Frontal cortex (tissue), 4 donors: ENCODE data around the gene ANKRD63. TPM values are rescaled to one million over a fixed set of nuclear protein-coding genes. Genes with fewer than 3 reads are reported as not detected.

Experiments
- DNase-seq, 2 donors: peaks; one replicate each; pipeline ENCODE4 v3.0.0; 2012; ENCODE audit warnings: low spot score in 2 of 2
- FAIRE-seq: peaks from 2 replicates; lab custom pipeline; 2012; peaks lifted over from hg19 to GRCh38; lab: Jason Lieb, UNC
- total RNA-seq: library from RNA; depleted of rRNA; stranded (reverse); fragments of >200 nt; gene quantifications from one replicate; pipeline ENCODE4 v1.2.3, GENCODE V29; 2014
- donor health status: control.
- donor health status: control.
- donor health status: control.

The ANKRD63 gene
- total RNA-seq, 1 donor from 2014 or later, result 2.0 TPM

DNA sequence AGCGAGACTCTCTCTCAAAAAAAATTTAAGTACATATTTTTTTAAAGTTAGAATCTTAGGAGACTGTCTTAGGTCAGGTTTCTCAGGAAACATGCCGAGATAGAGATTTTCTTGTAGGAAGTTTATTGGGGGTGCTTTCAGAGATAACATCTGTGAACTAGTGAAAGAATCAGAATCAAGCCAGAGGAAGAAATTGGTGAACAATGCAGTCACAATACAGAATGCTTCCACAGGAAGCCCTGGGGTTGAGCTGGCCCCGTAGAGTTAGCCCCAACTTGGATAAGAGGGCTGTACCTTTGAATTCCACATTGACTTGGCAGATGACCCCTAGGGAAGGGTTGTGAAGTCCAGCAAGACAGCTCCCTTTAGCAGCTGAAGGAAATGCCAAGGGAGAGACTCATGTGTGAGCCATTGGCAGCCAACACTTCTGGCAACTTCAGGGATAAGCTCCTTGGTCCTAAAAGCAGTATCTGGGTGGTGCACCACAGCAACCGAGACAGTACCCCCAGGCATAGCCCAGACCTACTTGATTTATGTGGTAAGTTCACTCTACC lies 31.9 kb upstream of the ANKRD63 start:
- FAIRE-seq (no peak), DNase-seq (no peak)

DNA sequence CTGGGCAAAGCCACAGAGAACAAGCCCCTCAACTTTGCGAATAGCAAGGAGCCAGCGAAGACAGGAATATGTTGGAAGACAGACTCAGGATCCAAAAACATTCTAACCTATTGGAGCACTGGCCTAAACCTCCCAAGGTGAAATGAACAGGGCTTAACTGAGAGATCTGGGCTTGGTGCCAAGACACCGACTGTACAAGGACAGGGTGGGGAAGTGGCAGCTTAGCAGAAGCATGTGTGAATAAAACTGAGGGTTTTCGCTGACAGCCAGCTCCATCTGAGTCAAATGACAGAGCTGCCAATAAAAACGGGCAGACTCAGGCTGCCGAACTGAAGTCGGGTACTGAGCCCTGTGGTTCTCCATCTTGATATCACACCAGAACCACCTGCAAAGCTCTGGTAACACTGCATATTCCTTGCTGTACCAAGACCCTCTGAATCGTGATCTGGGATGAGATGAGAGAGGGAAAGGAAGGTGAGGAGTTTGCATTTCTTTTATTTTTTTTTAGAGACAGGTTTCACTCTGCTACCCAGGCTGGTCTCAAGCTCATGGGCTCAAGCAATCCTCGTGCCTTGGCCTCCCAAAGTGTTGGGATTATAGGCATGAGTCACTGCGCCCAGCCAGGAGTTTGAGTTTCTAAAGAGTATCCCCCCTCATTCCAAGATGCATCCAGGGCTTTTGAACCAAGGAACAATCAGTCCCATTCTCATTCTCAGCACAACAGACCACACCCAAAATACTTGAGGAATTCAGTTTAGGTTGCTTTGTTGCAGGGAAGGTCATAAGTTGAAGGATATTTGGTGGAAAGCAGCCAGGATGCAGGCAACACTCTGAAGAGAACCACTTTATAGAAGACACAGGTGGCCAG lies 30.9 kb upstream of the ANKRD63 start:
- DNase-seq (no peak), FAIRE-seq (no peak)

DNA sequence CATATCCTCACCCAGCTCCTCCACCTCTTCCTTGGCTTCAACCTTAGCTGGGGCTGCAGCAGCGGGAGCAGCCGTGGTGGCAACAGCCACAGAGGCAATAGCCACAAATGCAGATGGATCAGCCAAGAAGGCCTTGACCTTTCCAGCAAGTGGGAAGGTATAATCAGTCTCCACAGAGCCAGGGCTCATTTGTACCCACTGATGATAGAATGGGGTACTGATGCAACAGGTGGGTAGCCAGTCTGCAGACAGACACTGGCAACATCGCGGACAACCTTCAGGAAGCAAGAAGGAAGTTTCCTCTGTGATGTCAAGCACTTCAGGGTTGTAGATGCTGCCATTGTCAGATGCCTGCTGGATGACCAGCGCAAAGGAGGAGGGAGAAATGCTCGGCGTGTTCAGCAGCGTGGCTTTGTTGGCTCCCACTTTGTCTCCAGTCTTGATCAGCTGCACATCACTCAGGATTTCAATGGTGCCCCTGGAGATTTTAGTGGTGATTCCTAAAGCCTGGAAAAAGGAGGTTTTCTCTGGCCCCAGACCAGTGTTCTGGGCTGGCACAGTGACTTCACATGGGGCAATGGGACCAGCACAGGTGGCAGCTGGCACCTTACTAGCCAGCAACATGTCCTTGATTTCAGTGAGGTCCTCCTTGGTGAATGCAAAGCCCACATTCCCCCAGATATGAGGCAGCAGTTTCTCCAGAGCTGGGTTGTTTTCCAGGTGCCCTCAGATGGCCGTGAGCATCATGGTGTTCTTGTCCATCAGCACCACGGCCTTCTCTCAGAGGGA lies 29.7 kb upstream of the ANKRD63 start:
- FAIRE-seq (no peak), DNase-seq (no peak)

DNA sequence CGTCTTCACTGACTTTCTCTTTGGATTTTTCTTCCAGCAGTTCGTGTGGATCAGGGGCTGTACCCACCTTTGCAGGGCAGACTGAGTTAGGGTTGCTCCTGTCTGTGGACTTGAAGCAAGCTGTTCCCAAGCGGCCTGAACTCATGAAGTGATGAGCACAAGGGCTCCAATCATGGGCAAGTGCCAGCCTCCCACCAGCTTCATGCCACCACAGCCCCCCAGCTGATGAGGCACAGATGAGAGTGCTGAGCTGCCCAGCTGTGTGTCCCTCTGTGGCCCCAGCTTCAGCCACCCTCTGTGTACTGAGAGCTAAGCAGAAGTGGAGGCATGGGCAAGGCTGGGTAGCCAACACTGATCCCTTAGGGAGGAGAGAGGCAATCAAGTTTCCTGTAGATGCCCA lies 28.1 kb upstream of the ANKRD63 start:
- DNase-seq, result no peak
- no peak for FAIRE-seq

DNA sequence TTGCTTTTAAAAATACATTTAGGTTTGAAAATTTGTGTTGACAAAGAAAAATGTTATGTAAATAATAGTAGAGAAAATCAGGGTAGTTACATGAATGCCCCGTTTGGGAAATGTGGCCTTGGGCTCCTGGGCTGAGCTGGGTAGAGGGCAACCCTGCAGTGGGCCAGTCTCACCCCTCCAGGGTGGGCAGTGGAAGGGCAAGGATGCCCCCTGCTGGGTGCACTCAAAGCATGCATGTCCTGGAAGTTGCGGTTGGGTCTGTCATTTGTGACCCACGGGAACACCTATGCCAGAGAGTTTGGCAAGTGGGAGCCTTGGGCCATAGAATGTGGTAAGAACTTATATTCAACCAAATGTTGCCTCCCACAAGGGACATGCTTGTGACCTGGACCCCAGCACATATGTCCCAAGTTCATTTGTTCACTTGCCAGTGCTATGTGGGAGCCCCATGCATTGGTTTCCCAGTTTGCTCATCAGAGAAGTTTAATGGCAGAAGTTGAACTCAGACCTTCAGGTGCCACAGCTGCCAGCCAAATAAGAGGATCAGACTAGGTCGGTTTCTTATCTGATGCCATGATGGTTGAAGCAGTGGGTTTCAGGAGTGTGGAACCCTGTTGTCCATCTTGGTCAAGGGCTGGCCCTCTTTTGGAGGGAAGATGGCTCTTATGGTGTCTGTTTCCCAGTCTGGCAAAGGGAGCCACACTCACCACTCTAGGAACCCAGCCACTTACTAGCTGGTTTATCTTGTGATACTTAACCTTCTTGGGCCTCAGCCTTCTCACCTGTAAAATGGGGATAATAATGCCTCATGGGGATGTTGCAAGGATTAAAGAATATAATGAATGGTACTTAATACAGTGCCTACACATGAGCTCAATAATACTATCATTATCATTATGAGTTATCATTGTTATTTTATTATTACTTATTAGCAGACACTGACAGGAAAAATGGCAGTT lies 27.4 kb upstream of the ANKRD63 start:
- no peak for DNase-seq
- FAIRE-seq, result no peak

DNA sequence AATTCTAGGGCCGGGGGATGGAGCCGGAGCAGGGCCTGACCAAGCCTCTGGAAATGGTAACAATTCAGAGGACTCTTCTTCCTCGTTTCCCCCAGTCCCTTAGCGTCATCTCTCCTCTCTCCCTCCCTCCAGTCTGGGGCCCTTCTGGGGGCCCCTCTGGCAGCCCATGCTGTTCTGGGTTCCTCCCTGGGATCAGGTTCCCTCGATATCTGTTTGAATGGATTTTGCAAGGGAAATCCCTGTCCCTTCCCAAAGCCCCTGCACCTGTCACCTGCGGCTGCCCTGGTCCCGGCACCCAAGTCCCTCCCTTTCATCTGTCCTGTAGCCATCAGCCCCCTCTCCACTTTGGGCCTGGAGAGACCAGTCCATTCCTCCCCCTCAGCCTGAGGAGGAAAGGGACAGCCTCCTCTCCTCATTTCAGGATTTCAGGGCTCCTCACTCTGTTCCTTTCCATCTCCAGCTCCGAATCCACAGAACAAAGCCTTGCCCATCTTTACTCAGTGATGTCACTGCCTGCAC lies 26.5 kb upstream of the ANKRD63 start:
- no peak for DNase-seq
- FAIRE-seq, result no peak

DNA sequence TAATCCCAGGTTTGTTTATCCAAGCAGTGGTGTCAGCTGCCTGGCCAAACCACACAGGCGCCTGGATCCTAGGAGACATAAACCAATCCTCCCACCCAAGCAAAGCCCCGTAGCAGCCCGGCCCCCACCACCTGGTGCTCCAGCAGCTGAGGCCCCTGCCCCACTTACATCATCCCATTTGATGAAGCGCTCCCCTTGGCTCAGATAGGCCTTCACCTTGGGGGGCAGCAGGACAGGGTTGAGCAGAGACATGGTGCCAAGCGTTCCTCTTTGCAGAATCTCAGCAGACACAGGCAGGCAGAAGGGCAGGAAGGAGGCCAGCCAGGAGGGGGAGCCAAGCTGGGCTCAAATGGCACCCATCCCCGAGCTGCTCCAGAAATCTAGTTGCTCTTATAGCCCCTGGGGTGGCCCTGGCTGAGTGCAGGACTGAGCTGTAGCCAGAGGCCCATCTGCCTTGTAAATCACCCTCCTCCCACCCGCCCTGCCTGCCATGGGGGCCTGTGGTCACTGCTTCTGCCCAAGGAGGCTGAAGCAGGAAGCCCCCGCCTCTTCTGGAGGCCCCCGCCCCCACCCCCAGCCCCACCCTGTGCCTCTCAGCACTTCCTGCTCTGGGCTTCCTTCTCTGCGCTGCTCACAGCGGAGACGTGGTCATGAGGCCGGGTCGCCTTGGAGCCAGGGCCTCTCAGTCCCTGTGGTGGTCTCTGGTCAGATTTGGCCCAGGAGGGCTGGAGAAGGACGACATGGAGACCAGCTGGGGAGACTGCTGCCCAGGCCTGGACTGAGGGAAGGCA lies 24.8 kb upstream of the ANKRD63 start, which contains the start of gene PLCB2:
PLCB2 (minus strand) TSS at position 515 of the 791 bp plus-strand sequence; CDS start at position 252, 263 bp downstream.
- no peak for DNase-seq
- FAIRE-seq, result no peak

DNA sequence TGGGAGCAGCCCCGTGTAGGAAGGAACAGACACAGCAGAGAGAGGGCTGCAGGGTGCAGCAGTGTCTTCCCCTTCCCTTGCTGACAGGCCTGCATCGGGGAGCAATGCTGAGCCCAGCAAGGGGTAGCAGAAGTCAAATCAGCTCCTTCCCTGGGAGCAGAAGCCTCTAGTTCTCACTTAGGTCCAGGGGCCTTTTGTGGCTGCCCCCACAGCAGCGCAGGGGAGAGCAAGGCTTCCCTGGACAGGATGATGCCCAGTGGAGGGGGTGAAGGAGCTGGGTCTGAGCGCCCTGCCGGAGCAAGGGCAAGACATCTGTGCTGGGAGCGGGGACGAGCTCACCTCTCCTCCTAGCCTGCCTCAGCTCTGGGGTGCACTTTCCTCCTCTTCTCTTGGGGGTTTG lies 24.0 kb upstream of the ANKRD63 start:
- DNase-seq (no peak), FAIRE-seq (no peak)

DNA sequence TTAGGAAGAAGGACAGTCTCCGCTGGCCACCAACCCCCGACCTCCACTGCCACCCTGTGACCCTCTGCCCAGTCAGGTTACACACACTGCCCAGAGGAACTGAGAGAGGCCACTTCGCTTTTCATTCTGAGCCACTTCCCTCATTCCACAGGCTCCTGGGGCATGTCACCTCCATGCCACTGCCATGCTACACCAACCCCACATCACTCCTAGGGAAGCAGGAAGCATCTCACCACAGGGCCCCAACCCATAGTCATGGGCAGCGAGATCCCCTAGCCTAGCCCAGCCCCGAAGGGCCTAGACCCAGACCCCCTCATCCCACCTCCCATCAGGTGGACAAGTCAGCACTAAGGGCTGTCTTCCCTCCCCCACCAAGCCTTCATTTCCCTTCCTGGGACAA lies 23.5 kb upstream of the ANKRD63 start:
- FAIRE-seq (no peak), DNase-seq (no peak)

DNA sequence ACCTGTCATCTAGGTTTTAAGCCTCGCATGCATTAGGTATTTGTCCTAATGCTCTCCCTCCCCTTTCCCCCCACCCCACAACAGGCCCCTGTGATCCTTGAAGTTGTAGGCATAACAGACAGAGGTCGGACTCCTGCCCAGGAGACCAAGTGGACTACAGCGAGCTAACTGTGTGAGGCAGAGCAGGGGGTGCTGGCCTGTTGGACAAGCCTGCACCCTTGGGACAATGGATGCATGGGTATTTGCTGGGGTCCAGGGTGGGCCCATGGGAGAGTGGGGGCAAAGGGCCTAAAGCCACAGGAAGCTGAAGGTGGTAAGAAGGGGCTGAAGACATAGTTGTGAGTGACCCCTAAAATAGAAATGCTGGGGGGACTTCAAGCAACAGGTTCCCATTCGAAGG lies 22.4 kb upstream of the ANKRD63 start:
- DNase-seq (no peak), FAIRE-seq (no peak)

DNA sequence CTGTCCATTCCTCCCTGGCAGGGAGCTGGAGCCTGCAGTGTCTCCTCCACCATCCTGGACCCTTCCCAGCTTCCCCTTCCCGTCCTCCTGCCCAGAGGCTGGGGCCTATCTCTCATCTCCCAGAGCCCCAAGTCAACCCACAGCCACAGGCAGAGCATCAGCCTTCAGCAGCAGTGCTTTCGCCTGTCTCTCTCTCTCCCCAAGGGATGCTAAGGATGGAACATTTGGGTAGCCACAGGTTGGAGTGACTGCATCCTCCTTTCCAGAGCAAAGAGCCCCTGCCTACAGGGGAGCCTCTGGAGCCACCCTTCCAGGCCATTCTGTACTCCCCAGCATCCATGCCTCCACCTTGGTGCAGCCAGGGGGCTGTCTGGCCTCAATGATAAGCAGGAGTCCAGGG lies 20.7 kb upstream of the ANKRD63 start:
- FAIRE-seq (no peak), DNase-seq (no peak)

DNA sequence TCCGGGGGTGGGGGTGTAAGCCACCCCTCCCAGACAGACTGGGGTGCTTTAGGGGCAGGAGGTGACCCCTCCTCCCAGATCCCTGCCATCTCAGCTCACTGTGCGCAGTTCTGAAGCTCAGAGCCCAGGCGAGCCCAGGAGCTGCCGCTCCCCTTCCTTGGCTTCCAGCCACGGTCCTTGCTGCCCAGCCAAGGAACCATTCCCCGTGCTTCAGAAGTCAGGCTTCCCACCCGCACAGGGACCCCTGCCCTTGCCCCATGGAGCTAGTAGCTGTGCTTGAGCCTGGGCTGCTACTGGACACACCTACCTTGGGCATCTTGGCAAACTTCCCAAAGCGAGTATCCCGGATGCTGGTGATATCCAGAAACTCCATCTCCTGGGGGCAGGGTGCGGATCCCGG lies 20.1 kb upstream of the ANKRD63 start:
- no peak for FAIRE-seq
- DNase-seq, result no peak

DNA sequence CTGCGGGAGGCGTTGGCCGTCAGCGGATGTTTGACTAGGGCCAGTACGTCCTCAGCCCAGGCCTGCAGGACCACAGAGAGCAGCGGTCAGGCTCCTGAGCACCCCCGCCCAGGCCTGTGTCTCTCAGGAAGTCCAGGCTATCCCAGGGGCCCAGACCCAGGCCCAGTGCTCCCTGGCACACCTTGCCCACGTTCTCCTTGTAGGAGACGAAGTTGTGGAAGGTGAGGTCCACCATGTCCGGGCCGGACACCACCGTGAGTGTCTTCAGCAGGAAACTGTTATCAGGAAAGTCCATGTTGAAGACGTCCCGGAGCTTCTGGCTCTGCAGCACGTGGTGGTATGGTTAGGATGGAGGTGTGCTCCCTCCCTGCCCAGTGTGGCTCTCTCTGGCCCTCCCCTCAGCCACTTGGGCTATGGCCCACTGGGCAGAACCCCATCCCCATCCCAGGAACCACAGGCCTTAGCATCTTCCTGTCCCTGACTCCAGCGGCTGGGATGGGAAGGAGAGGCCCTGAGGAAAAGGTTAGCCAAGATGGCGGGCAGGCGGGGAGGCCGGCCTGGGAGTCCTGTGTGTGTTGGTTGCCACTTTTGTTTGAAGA lies 19.5 kb upstream of the ANKRD63 start:
- FAIRE-seq, result no peak
- DNase-seq, result no peak

DNA sequence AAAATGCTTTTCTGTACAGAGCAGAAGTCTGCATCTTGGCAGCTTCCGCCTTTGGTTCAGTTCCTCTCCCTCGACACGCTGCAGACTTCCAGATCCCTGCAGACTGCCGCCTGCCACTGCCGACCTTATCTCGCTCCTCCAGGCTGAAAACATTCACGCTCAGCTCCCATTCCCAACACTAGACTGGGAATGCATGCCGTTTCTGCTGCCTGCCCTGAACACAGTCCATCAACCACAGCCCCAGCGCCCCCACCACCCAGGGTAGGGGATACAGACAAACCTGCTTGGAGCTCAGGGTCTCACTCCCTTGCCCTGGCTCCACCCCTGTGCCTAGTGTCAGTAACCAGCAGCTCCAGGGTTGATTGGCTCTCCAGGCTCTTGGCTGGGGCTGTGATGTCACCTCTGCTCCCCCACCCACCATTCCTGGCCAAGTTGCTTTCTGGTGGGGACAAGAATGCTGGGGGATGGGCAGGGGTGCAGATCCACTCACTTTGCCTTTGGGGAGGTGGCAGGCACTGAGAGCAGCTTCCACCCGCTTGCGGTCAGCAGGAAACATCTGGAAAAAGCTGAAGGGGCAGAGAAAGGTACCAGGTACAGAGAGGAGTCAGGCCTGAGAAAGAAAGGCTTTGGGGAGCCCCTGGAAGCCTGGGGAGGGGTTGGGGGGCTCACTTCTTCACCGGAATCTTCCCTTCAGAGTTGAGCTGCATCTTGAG lies 18.8 kb upstream of the ANKRD63 start:
- no peak for DNase-seq

DNA sequence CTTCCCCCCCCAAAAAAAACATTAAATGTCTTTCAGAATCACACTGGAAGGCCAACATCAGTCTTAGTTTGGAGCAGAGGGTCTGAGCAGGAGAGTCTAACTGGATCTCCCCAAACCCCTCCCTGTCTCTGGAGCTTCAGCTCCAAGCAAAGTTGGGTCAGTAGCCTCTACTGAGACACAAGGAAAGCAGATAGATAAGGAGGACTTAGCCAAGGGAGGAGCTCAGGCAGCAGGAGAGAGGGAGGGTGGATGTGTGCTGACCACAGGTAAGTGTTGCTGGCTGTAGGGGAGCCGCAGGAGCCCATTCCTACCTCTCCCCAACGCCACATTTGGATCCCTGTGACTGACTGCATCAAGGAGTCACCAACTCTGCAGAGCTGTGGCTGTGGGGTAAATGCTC lies 17.9 kb upstream of the ANKRD63 start:
- FAIRE-seq (no peak), DNase-seq (no peak)

More for the DNA sequence above, 18.8 kb upstream of the ANKRD63 start:
- no peak for FAIRE-seq

DNA sequence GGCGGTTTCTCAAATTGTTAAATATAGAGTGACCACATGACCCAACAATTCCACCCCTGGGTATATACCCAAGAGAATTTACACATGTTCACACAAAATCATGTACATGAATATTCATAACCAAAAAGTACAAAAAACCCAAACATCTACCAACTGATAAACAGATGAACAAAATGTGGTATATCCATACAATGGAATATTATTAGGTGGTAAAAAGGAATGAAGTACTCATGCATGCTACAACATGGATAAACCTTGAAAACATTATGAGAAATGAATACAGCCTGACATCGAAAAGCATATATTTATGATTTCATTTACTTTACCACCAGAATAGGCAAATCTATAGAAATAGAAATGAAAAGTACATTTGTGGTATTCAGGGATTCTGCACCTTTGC lies 17.5 kb upstream of the ANKRD63 start:
- DNase-seq, result no peak
- no peak for FAIRE-seq

DNA sequence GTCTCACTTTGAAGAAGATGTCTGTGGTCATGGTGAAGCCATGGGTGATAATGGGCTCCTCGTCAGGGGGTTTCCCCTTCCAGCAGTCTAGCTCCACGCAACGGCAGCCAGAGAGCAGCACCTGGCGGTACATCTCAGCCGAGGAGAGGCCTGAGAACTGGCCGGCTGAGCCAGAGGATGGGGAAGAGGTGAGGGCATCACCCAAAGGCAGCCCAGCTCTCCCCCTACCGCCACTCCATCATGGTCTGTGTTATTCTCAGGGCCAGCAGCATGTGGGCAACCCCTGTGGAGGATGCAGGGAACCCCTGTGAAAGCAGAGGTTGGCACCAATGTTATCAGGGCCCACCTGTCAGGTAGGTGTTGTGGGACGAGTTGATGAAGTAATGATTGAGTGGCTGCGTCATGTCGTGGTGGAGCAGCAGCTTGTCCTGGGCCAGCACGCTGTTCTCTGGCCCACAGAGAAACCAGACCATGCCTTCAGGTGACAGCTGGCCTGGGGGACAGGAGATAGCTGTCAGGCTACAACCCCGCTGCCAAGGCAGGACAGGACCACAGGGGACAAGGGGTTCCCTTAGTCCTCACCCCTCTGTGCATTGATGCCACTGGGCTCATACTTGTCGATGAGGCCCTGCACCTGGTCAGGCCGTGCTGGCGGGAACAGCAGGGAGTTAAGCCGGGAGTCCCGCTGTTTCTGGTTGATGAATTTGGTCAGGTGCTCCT lies 15.5 kb upstream of the ANKRD63 start:
- no peak for FAIRE-seq
- no peak for DNase-seq
